Panc1 (cell line): ENCODE results near the gene SULT6B1. TPM values are rescaled to one million over a fixed set of nuclear protein-coding genes. Genes with fewer than 3 reads are reported as not detected.

ENCODE experiments used
- ATAC-seq: fragments of 200-7000 bp; cut with Tn5 transposase; 2 replicates; pipeline ENCODE4 v1.9.1; 2020; ENCODE audit warnings: mild to moderate bottlenecking, moderate library complexity
- BruUV-seq: library from RNA; stranded (reverse); fragments of 400-500 nt; replicated peaks from 2 replicates; lab custom pipeline; 2021; lab: Mats Ljungman, UMichigan
- CTCF ChIA-PET: fragments of 300-600 bp; sonication (Branson Sonifier 250); formaldehyde crosslinking; loops from one replicate; lab custom pipeline; 2022; ENCODE audit warnings: antibody characterized with exemption; lab: Charles Lee
- POLR2A ChIA-PET: fragments of 300-600 bp; sonication (Branson Sonifier 250); formaldehyde crosslinking; loops from one replicate; lab custom pipeline; 2022; ENCODE audit warnings: antibody characterized with exemption; lab: Charles Lee
- DNase-seq: peaks from one replicate; pipeline ENCODE4 v3.0.0-alpha.2; 2010; ENCODE audit warnings: low read depth, low spot score
- H3K27ac ChIP-seq: 2 replicates; pipeline ENCODE4 v1.5.1; 2011; ENCODE audit warnings: mild to moderate bottlenecking, low read length, inconsistent platforms
- H3K27me3 ChIP-seq: fragments of 200-500 bp; sonication (Bioruptor generic); 2 replicates; pipeline ENCODE4 v1.6.0; 2014; ENCODE audit warnings: low read length, inconsistent platforms; ENCODE audit not compliant: control insufficient read depth, insufficient read depth
- H3K36me3 ChIP-seq: fragments of 200-500 bp; sonication (Bioruptor generic); 2 replicates; pipeline ENCODE4 v1.5.1; 2014; ENCODE audit warnings: inconsistent platforms, mild to moderate bottlenecking, low read length, moderate library complexity; ENCODE audit not compliant: control insufficient read depth, insufficient read depth
- H3K4me1 ChIP-seq: 2 replicates; pipeline ENCODE4 v1.5.1; 2011; ENCODE audit warnings: inconsistent platforms, mild to moderate bottlenecking, low read length, moderate library complexity; ENCODE audit not compliant: control insufficient read depth, insufficient read depth
- H3K4me3 ChIP-seq, 2 experiments: 2 replicates each; pipeline ENCODE4 v1.5.1; 2011 to 2012; ENCODE audit warnings: low read depth in 2 of 2, low read length in 2 of 2, mild to moderate bottlenecking in 2 of 2, inconsistent platforms in 1 of 2, moderate library complexity in 1 of 2
- H3K9me3 ChIP-seq: fragments of 200-500 bp; sonication (Bioruptor generic); 2 replicates; pipeline ENCODE4 v1.5.1; 2014; ENCODE audit warnings: low read depth, mild to moderate bottlenecking, inconsistent platforms, low read length, moderate library complexity; ENCODE audit not compliant: control insufficient read depth, insufficient read depth
- POLR2AphosphoS5 ChIP-seq: IDR thresholded peaks from 2 replicates; pipeline ENCODE4 v1.6.1; 2012; ENCODE audit warnings: mild to moderate bottlenecking, low read depth, low read length, moderate library complexity
- SIN3A ChIP-seq: IDR thresholded peaks from 2 replicates; pipeline ENCODE4 v1.6.1; 2012; ENCODE audit warnings: low read depth, mild to moderate bottlenecking, low read length, moderate library complexity, borderline replicate concordance; ENCODE audit not compliant: insufficient read depth
- TCF7L2 ChIP-seq: IDR thresholded peaks from 2 replicates; pipeline ENCODE4 v1.6.1; 2011; ENCODE audit warnings: mild to moderate bottlenecking, low read depth, low read length, inconsistent platforms
- in situ Hi-C: cut with HindIII; loops from 2 replicates; pipeline ENCODE4 v1.10.0; 2016; ENCODE audit warnings: low sequenced_read_pairs, low pct_unique_long_range_greater_than_20kb
- intact Hi-C: fragments of 100-400 bp; cut with micrococcal nuclease; formaldehyde crosslinking; loops from one replicate; pipeline ENCODE4 v1.10.0; 2022; ENCODE audit not compliant: unreplicated experiment
- total RNA-seq: library from RNA; stranded (reverse); gene quantifications from one replicate; pipeline ENCODE4 v1.2.1, GENCODE V29; 2021; ENCODE audit not compliant: unreplicated experiment
- TF ChIP-seq, protein P1 (sequence below): fragments of 450-650 bp; IDR thresholded peaks from 2 replicates; pipeline ENCODE4 v1.5.1; 2017; ENCODE audit warnings: mild to moderate bottlenecking
- TF ChIP-seq, protein P2 (sequence below), 2 experiments: IDR thresholded peaks; 2 replicates each; pipeline ENCODE4 v1.6.1; 2011 to 2012; ENCODE audit warnings: low read depth in 2 of 2, control low read depth in 1 of 2, low read length in 1 of 2, mild to moderate bottlenecking in 1 of 2, moderate library complexity in 1 of 2; ENCODE audit not compliant: insufficient read depth in 1 of 2

Gene SULT6B1
- total RNA-seq, 1 experiment from 2014 or later: not detected

DNA sequence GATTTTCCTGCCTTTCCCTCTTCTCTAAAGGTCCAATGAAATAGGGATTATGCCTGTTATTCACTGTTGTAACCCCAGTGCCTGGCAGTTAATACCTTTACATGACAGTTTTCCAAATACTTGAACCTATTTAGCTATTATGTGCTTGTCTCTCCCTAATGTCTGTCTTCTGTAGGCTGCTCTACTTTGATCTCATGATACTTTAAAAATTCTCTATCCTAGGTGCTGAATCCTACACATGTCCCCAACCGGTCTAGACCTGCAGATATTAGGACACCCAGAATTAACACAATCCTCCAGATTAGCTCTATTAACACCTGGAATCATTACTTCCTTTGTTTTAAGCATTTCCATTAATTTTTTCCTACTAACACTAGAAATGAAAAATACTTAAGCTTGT, 35.6 kb upstream of the SULT6B1 start:
- intact Hi-C loops: no loop called here
- DNase-seq (no peak), ATAC-seq (no peak)
- in situ Hi-C loops: no loop called here
- Histone ChIP-seq H3K36me3 (peaks cover 36% of the 10 kb centered on the region), H3K27ac (no peak overlapping the region), H3K9me3 (no peaks in the 10 kb centered on the region), H3K4me1 (no peaks in the 10 kb centered on the region), H3K27me3 (no peaks in the 10 kb centered on the region), H3K4me3 (no peak overlapping the region)
- BruUV-seq: no TSS peak
- ChIA-PET POLR2A (interaction anchor here (0.6 kb wide), 1 partner anchor 665 kb away, joined by 4 read pairs; no protein-coding TSS in a partner anchor), CTCF (no interaction called here)
- TF ChIP-seq, protein P1, sequence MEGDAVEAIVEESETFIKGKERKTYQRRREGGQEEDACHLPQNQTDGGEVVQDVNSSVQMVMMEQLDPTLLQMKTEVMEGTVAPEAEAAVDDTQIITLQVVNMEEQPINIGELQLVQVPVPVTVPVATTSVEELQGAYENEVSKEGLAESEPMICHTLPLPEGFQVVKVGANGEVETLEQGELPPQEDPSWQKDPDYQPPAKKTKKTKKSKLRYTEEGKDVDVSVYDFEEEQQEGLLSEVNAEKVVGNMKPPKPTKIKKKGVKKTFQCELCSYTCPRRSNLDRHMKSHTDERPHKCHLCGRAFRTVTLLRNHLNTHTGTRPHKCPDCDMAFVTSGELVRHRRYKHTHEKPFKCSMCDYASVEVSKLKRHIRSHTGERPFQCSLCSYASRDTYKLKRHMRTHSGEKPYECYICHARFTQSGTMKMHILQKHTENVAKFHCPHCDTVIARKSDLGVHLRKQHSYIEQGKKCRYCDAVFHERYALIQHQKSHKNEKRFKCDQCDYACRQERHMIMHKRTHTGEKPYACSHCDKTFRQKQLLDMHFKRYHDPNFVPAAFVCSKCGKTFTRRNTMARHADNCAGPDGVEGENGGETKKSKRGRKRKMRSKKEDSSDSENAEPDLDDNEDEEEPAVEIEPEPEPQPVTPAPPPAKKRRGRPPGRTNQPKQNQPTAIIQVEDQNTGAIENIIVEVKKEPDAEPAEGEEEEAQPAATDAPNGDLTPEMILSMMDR: no peak
- TF ChIP-seq, protein P2, sequence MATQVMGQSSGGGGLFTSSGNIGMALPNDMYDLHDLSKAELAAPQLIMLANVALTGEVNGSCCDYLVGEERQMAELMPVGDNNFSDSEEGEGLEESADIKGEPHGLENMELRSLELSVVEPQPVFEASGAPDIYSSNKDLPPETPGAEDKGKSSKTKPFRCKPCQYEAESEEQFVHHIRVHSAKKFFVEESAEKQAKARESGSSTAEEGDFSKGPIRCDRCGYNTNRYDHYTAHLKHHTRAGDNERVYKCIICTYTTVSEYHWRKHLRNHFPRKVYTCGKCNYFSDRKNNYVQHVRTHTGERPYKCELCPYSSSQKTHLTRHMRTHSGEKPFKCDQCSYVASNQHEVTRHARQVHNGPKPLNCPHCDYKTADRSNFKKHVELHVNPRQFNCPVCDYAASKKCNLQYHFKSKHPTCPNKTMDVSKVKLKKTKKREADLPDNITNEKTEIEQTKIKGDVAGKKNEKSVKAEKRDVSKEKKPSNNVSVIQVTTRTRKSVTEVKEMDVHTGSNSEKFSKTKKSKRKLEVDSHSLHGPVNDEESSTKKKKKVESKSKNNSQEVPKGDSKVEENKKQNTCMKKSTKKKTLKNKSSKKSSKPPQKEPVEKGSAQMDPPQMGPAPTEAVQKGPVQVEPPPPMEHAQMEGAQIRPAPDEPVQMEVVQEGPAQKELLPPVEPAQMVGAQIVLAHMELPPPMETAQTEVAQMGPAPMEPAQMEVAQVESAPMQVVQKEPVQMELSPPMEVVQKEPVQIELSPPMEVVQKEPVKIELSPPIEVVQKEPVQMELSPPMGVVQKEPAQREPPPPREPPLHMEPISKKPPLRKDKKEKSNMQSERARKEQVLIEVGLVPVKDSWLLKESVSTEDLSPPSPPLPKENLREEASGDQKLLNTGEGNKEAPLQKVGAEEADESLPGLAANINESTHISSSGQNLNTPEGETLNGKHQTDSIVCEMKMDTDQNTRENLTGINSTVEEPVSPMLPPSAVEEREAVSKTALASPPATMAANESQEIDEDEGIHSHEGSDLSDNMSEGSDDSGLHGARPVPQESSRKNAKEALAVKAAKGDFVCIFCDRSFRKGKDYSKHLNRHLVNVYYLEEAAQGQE (IDR thresholded peaks at IDR 0.05; ENCODE audit: insufficient read depth in 1 of 2, low read depth in 2 of 2, low read length in 1 of 2): peak in 1 of 2 experiments; percentile 60; a peak in 2 of 4 replicates

DNA sequence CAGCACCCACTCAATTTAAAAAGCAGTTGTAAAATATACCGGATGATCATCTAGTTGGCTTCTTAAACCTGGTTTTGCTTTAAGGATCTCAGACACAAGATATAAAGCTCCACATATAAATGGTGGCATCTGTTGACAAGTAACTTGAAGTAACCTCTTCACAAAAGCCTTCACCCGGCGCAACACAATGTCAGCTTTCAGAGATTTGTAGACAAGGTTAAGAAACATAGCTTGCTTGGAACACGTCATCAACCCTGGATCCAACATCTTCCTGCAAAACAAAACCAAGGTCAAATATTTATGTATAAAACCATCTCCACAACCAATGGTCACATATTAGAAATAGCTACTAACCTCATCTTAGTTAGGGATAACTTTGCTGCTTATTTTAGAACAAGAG, 34.7 kb upstream of the SULT6B1 start:
- ChIA-PET POLR2A (no interaction called here), CTCF (no interaction called here)

More for the DNA sequence above, 34.7 kb upstream of the SULT6B1 start:
- H3K27me3 ChIP-seq: no peaks in the 10 kb centered on the region
- peaks cover 30% of the 10 kb centered on the region for H3K36me3 ChIP-seq
- ATAC-seq (no peak), DNase-seq (no peak)
- no peak overlapping the region for H3K4me3 ChIP-seq
- no TSS peak for BruUV-seq
- no peaks in the 10 kb centered on the region for H3K9me3 ChIP-seq
- TF ChIP-seq POLR2AphosphoS5 (no peak), SIN3A (no peak), TCF7L2 (no peak)
- TF ChIP-seq, protein P2 (IDR thresholded peaks at IDR 0.05; ENCODE audit: insufficient read depth in 1 of 2, low read depth in 2 of 2, low read length in 1 of 2): no peak
- TF ChIP-seq, protein P1: no peak
- H3K27ac ChIP-seq: no peak overlapping the region
- intact Hi-C loops: no loop called here
- no peaks in the 10 kb centered on the region for H3K4me1 ChIP-seq
- in situ Hi-C loops: no loop called here
